Urinary bladder (tissue), 4 donors: ENCODE results near the gene QKI. TPM values are rescaled to one million over a fixed set of nuclear protein-coding genes. Genes with fewer than 3 reads are reported as not detected.

ENCODE experiments used
- DNase-seq: peaks from one replicate; pipeline ENCODE4 v3.0.0-alpha.2; 2015; ENCODE audit errors: extremely low spot score
- H3K27ac ChIP-seq: one replicate; pipeline ENCODE4 v1.5.1; 2013; ENCODE audit warnings: low read depth, mild to moderate bottlenecking, moderate library complexity
- H3K36me3 ChIP-seq: one replicate; pipeline ENCODE4 v1.6.1; 2013; ENCODE audit warnings: mild to moderate bottlenecking, moderate library complexity; ENCODE audit not compliant: insufficient read depth
- H3K4me1 ChIP-seq: one replicate; pipeline ENCODE4 v1.6.1; 2013; ENCODE audit warnings: mild to moderate bottlenecking, moderate library complexity; ENCODE audit not compliant: insufficient read depth
- H3K4me3 ChIP-seq: one replicate; pipeline ENCODE4 v1.5.1; 2013; ENCODE audit warnings: low read depth, low read length
- whole genome bisulfite sequencing: extraction: QIAGEN DNeasy Blood & Tissue Kit; methylation state at CpG from one replicate; pipeline ENCODE4 v1.1.7; 2013; 5-methylcytosine and 5-hydroxymethylcytosine counted together
- polyA plus RNA-seq: library from polyadenylated mRNA; stranded (reverse); fragments of 200-250 nt; gene quantifications from one replicate; pipeline ENCODE4 v1.2.3, GENCODE V29; 2013
- total RNA-seq: library from RNA; depleted of rRNA; stranded (reverse); fragments of >200 nt; gene quantifications from one replicate; pipeline ENCODE4 v1.2.3, GENCODE V29; 2014
- donor health status: healthy with polysubstance abuse.
- donor health status: healthy.

QKI gene
- total and polyA plus RNA-seq, 2 donors: 72.2 to 185 TPM

- H3K27ac ChIP-seq: no peak overlapping the region
- WGBS: 55% methylated on average over 17 of the region's 17 CpGs
- DNase-seq: no peak
- H3K4me3 ChIP-seq: no peak overlapping the region
- no peaks in the 10 kb centered on the region for H3K36me3 ChIP-seq
- H3K4me1 ChIP-seq: no peaks in the 10 kb centered on the region
Observed at GRCh38 chr6:163608204-163608644, 193.7 kb downstream of the QKI start.

GRCh38 chr6:163612200-163612599 is 197.7 kb downstream of the QKI start:
- Histone ChIP-seq H3K27ac (no peak overlapping the region), H3K36me3 (no peaks in the 10 kb centered on the region), H3K4me1 (no peaks in the 10 kb centered on the region), H3K4me3 (no peak overlapping the region)
- 31% methylated on average over 8 of the region's 8 CpGs for WGBS
- no peak for DNase-seq

GRCh38 chr6:163613025-163613424 is 198.5 kb downstream of the QKI start:
- H3K4me3 ChIP-seq: no peak overlapping the region
- no peaks in the 10 kb centered on the region for H3K4me1 ChIP-seq
- H3K36me3 ChIP-seq: no peaks in the 10 kb centered on the region
- no peak for DNase-seq
- WGBS: 54% methylated on average over 8 of the region's 8 CpGs
- H3K27ac ChIP-seq: no peak overlapping the region

GRCh38 chr6:163613668-163614067 is 199.2 kb downstream of the QKI start:
- Histone ChIP-seq H3K27ac (no peak overlapping the region), H3K4me3 (no peak overlapping the region), H3K4me1 (no peaks in the 10 kb centered on the region), H3K36me3 (no peaks in the 10 kb centered on the region)
- DNase-seq: no peak
- 92% methylated on average over 3 of the region's 3 CpGs for WGBS

- Histone ChIP-seq H3K4me3 (no peak overlapping the region), H3K4me1 (no peaks in the 10 kb centered on the region), H3K27ac (no peak overlapping the region), H3K36me3 (no peaks in the 10 kb centered on the region)
- no peak for DNase-seq
- 89% methylated on average over 4 of the region's 4 CpGs for WGBS
Observed at GRCh38 chr6:163616452-163616851, 201.9 kb downstream of the QKI start.

- Histone ChIP-seq H3K27ac (no peak overlapping the region), H3K4me3 (no peak overlapping the region), H3K36me3 (no peaks in the 10 kb centered on the region), H3K4me1 (no peaks in the 10 kb centered on the region)
- DNase-seq: no peak
- 94% methylated on average over 6 of the region's 6 CpGs for WGBS
Observed at GRCh38 chr6:163617549-163617948, 203.0 kb downstream of the QKI start.

GRCh38 chr6:163620101-163620500 is 205.6 kb downstream of the QKI start:
- no peaks in the 10 kb centered on the region for H3K4me1 ChIP-seq
- WGBS: 76% methylated on average over 5 of the region's 5 CpGs
- no peak for DNase-seq

GRCh38 chr6:163620670-163621330 is 206.3 kb downstream of the QKI start:
- no peak for DNase-seq
- Histone ChIP-seq H3K4me3 (no peak overlapping the region), H3K36me3 (no peaks in the 10 kb centered on the region), H3K27ac (no peak overlapping the region), H3K4me1 (no peaks in the 10 kb centered on the region)
- 84% methylated on average over 16 of the region's 16 CpGs for WGBS

More at GRCh38 chr6:163620101-163620500, 205.6 kb downstream of the QKI start:
- no peaks in the 10 kb centered on the region for H3K36me3 ChIP-seq
- H3K4me3 ChIP-seq: no peak overlapping the region
- H3K27ac ChIP-seq: no peak overlapping the region

GRCh38 chr6:163625265-163625664 is 210.7 kb downstream of the QKI start:
- Histone ChIP-seq H3K4me3 (no peak overlapping the region), H3K27ac (no peak overlapping the region), H3K36me3 (no peaks in the 10 kb centered on the region), H3K4me1 (no peaks in the 10 kb centered on the region)
- DNase-seq: no peak
- WGBS: 89% methylated on average over 3 of the region's 3 CpGs

GRCh38 chr6:163626073-163626867 is 211.8 kb downstream of the QKI start:
- H3K27ac ChIP-seq: no peak overlapping the region
- no peak for DNase-seq
- whole genome bisulfite sequencing: 91% methylated on average over 8 of the region's 8 CpGs

GRCh38 chr6:163627274-163628062 is 212.9 kb downstream of the QKI start:
- WGBS: 70% methylated on average over 11 of the region's 11 CpGs
- DNase-seq: no peak
- no peak overlapping the region for H3K27ac ChIP-seq
- no peaks in the 10 kb centered on the region for H3K4me1 ChIP-seq
- no peaks in the 10 kb centered on the region for H3K36me3 ChIP-seq
- H3K4me3 ChIP-seq: no peak overlapping the region

More at GRCh38 chr6:163626073-163626867, 211.8 kb downstream of the QKI start:
- no peak overlapping the region for H3K4me3 ChIP-seq
- no peaks in the 10 kb centered on the region for H3K4me1 ChIP-seq
- no peaks in the 10 kb centered on the region for H3K36me3 ChIP-seq
